ENCODE results near the gene PRRT1B. TPM values are rescaled to one million over a fixed set of nuclear protein-coding genes. Genes with fewer than 3 reads are reported as not detected.

The PRRT1B gene
- total RNA-seq, 2 experiments from 2014 or later: not detected

GRCh38 chr9:131587906-131588305 lies 42.6 kb downstream of the PRRT1B start:
- CTCF ChIA-PET: interaction anchor here (1.0 to 1.2 kb wide), 2 partner anchors 88 to 151 kb away, joined by 3 to 4 read pairs; no protein-coding TSS in a partner anchor
- Mint-ChIP-seq H3K4me1 (ENCODE audit: low read depth) (peaks cover 74% of the 10 kb centered on the region), H3K4me3 (no peak overlapping the region), H3K36me3 (ENCODE audit: low read depth) (peaks cover 66% of the 10 kb centered on the region), H3K27me3 (ENCODE audit: low read depth) (no peaks in the 10 kb centered on the region), H3K9me3 (ENCODE audit: insufficient read depth) (no peaks in the 10 kb centered on the region), H3K27ac (peak overlapping the region; percentile 78)
- no peak for DNase-seq
- POLR2A ChIA-PET: interaction anchor here (0.7 to 1.5 kb wide), 2 partner anchors 9 to 91 kb away, joined by 3 to 7 read pairs; no protein-coding TSS in a partner anchor
- ATAC-seq: no peak

- Mint-ChIP-seq H3K9me3 (ENCODE audit: insufficient read depth) (no peaks in the 10 kb centered on the region), H3K36me3 (ENCODE audit: low read depth) (peaks cover 61% of the 10 kb centered on the region), H3K4me3 (no peak overlapping the region), H3K27ac (peak overlapping the region; percentile 30), H3K27me3 (ENCODE audit: low read depth) (no peaks in the 10 kb centered on the region), H3K4me1 (ENCODE audit: low read depth) (peaks cover 71% of the 10 kb centered on the region)
- POLR2A ChIA-PET: interaction anchor here (0.7 to 1.5 kb wide), 2 partner anchors 9 to 90 kb away, joined by 3 to 7 read pairs; no protein-coding TSS in a partner anchor
- CTCF ChIA-PET: interaction anchor here (1.2 kb wide), 1 partner anchor 88 kb away, joined by 4 read pairs; no protein-coding TSS in a partner anchor
- DNase-seq (no peak), ATAC-seq (no peak)
Observed at GRCh38 chr9:131588396-131588795, 43.1 kb downstream of the PRRT1B start.

- peaks cover 65% of the 10 kb centered on the region for H3K4me1 Mint-ChIP-seq (ENCODE audit: low read depth)
- POLR2A ChIA-PET: interaction anchor here (0.6 kb wide), 1 partner anchor 86 kb away, joined by 3 read pairs; no protein-coding TSS in a partner anchor
- H3K9me3 Mint-ChIP-seq (ENCODE audit: insufficient read depth): no peaks in the 10 kb centered on the region
- H3K4me3 Mint-ChIP-seq: no peak overlapping the region
- CTCF ChIA-PET: interaction anchor here (4.0 kb wide), 1 partner anchor 155 kb away, joined by 54 read pairs; no protein-coding TSS in a partner anchor
- H3K36me3 Mint-ChIP-seq (ENCODE audit: low read depth): peaks cover 55% of the 10 kb centered on the region
- ATAC-seq: no peak
- DNase-seq: no peak
- peak overlapping the region; percentile 30 for H3K27ac Mint-ChIP-seq
- H3K27me3 Mint-ChIP-seq (ENCODE audit: low read depth): no peaks in the 10 kb centered on the region
Observed at GRCh38 chr9:131589124-131589711, 43.9 kb downstream of the PRRT1B start.

- peak overlapping the region; percentile 86 for H3K27ac Mint-ChIP-seq
- H3K4me1 Mint-ChIP-seq (ENCODE audit: low read depth): peaks cover 57% of the 10 kb centered on the region
- no peaks in the 10 kb centered on the region for H3K27me3 Mint-ChIP-seq (ENCODE audit: low read depth)
- H3K9me3 Mint-ChIP-seq (ENCODE audit: insufficient read depth): no peaks in the 10 kb centered on the region
- CTCF ChIA-PET: interaction anchor here (0.8 to 4.0 kb wide), 7 partner anchors 45 to 168 kb away, joined by 3 to 54 read pairs (median 7); partner anchors contain the start of gene RAPGEF1
- H3K36me3 Mint-ChIP-seq (ENCODE audit: low read depth): peaks cover 49% of the 10 kb centered on the region
- no peak overlapping the region for H3K4me3 Mint-ChIP-seq
- ATAC-seq (no peak), DNase-seq (no peak)
- POLR2A ChIA-PET: interaction anchor here (1.5 kb wide), 1 partner anchor 155 kb away, joined by 3 read pairs; no protein-coding TSS in a partner anchor
Observed at GRCh38 chr9:131589993-131590392, 44.7 kb downstream of the PRRT1B start.

- Mint-ChIP-seq H3K36me3 (ENCODE audit: low read depth) (peaks cover 44% of the 10 kb centered on the region), H3K4me3 (peak overlapping the region; percentile 23), H3K4me1 (ENCODE audit: low read depth) (peaks cover 52% of the 10 kb centered on the region), H3K9me3 (ENCODE audit: insufficient read depth) (no peaks in the 10 kb centered on the region), H3K27ac (peak overlapping the region; percentile 86), H3K27me3 (ENCODE audit: low read depth) (no peaks in the 10 kb centered on the region)
- CTCF ChIA-PET: interaction anchor here (0.8 to 4.0 kb wide), 9 partner anchors 45 to 167 kb away, joined by 3 to 54 read pairs (median 7); partner anchors contain the start of gene RAPGEF1
- ATAC-seq (peak; percentile 72), DNase-seq (peak; percentile 70)
- POLR2A ChIA-PET: interaction anchor here (1.0 to 1.5 kb wide), 2 partner anchors 148 to 155 kb away, joined by 3 read pairs; no protein-coding TSS in a partner anchor
Observed at GRCh38 chr9:131590449-131590848, 45.1 kb downstream of the PRRT1B start.

- Mint-ChIP-seq H3K9me3 (ENCODE audit: insufficient read depth) (no peaks in the 10 kb centered on the region), H3K27ac (peak overlapping the region; percentile 86), H3K4me3 (peak overlapping the region; percentile 23), H3K27me3 (ENCODE audit: low read depth) (no peaks in the 10 kb centered on the region), H3K4me1 (ENCODE audit: low read depth) (peaks cover 45% of the 10 kb centered on the region), H3K36me3 (ENCODE audit: low read depth) (peaks cover 47% of the 10 kb centered on the region)
- POLR2A ChIA-PET: interaction anchor here (0.6 to 1.5 kb wide), 5 partner anchors 24 to 154 kb away, joined by 3 read pairs; no protein-coding TSS in a partner anchor
- ATAC-seq (peak; percentile 86), DNase-seq (peak; percentile 83)
- CTCF ChIA-PET: interaction anchor here (0.6 to 4.0 kb wide), 31 partner anchors 11 to 645 kb away, joined by 3 to 54 read pairs (median 4); partner anchors contain the start of gene RAPGEF1
Observed at GRCh38 chr9:131590907-131591844, 45.9 kb downstream of the PRRT1B start.

GRCh38 chr9:131591845-131592208 lies 46.5 kb downstream of the PRRT1B start:
- POLR2A ChIA-PET: interaction anchor here (0.6 to 1.0 kb wide), 3 partner anchors 25 to 152 kb away, joined by 3 read pairs; no protein-coding TSS in a partner anchor
- Mint-ChIP-seq H3K4me1 (ENCODE audit: low read depth) (peaks cover 41% of the 10 kb centered on the region), H3K27ac (peak overlapping the region; percentile 58), H3K9me3 (ENCODE audit: insufficient read depth) (no peaks in the 10 kb centered on the region), H3K36me3 (ENCODE audit: low read depth) (peaks cover 49% of the 10 kb centered on the region), H3K27me3 (ENCODE audit: low read depth) (no peaks in the 10 kb centered on the region), H3K4me3 (no peak overlapping the region)
- DNase-seq (no peak), ATAC-seq (no peak)
- CTCF ChIA-PET: interaction anchor here (0.6 to 4.0 kb wide), 28 partner anchors 10 to 644 kb away, joined by 3 to 54 read pairs (median 4); partner anchors contain the start of gene RAPGEF1

- POLR2A ChIA-PET: no interaction called here
- H3K9me3 Mint-ChIP-seq (ENCODE audit: insufficient read depth): no peaks in the 10 kb centered on the region
- no peak overlapping the region for H3K4me3 Mint-ChIP-seq
- no peaks in the 10 kb centered on the region for H3K27me3 Mint-ChIP-seq (ENCODE audit: low read depth)
- ATAC-seq (no peak), DNase-seq (no peak)
- H3K36me3 Mint-ChIP-seq (ENCODE audit: low read depth): peaks cover 40% of the 10 kb centered on the region
- CTCF ChIA-PET: interaction anchor here (1.2 to 4.0 kb wide), 3 partner anchors 10 to 151 kb away, joined by 3 to 54 read pairs (median 4); no protein-coding TSS in a partner anchor
- H3K4me1 Mint-ChIP-seq (ENCODE audit: low read depth): peaks cover 32% of the 10 kb centered on the region
- H3K27ac Mint-ChIP-seq: no peak overlapping the region
Observed at GRCh38 chr9:131593091-131593820, 47.9 kb downstream of the PRRT1B start.

GRCh38 chr9:131593936-131594665 lies 48.8 kb downstream of the PRRT1B start:
- Mint-ChIP-seq H3K27ac (no peak overlapping the region), H3K4me1 (ENCODE audit: low read depth) (peaks cover 30% of the 10 kb centered on the region), H3K36me3 (ENCODE audit: low read depth) (peaks cover 37% of the 10 kb centered on the region), H3K9me3 (ENCODE audit: insufficient read depth) (no peaks in the 10 kb centered on the region), H3K27me3 (ENCODE audit: low read depth) (no peaks in the 10 kb centered on the region), H3K4me3 (no peak overlapping the region)
- DNase-seq: no peak
- CTCF ChIA-PET: interaction anchor here (0.9 to 1.3 kb wide), 2 partner anchors 18 to 146 kb away, joined by 3 to 4 read pairs; partner anchors contain the start of gene RAPGEF1
- no peak for ATAC-seq
- POLR2A ChIA-PET: interaction anchor here (0.7 kb wide), 1 partner anchor 475 kb away, joined by 3 read pairs; no protein-coding TSS in a partner anchor

- no peak for DNase-seq
- ChIA-PET CTCF (interaction anchor here (0.9 to 1.3 kb wide), 2 partner anchors 17 to 145 kb away, joined by 3 to 4 read pairs; partner anchors contain the start of gene RAPGEF1), POLR2A (interaction anchor here (0.7 kb wide), 1 partner anchor 476 kb away, joined by 3 read pairs; no protein-coding TSS in a partner anchor)
- Mint-ChIP-seq H3K9me3 (ENCODE audit: insufficient read depth) (no peaks in the 10 kb centered on the region), H3K27ac (no peak overlapping the region), H3K27me3 (ENCODE audit: low read depth) (no peaks in the 10 kb centered on the region), H3K4me1 (ENCODE audit: low read depth) (peaks cover 21% of the 10 kb centered on the region), H3K36me3 (ENCODE audit: low read depth) (peaks cover 38% of the 10 kb centered on the region), H3K4me3 (no peak overlapping the region)
- ATAC-seq: no peak
Observed at GRCh38 chr9:131594906-131595665, 49.8 kb downstream of the PRRT1B start.

Data from activated CD8-positive, alpha-beta T cell treated with anti-CD3 and anti-CD28 coated beads, Interleukin-2, amount 10 ng/mL, durations not matched to agents 7 days and 5 days (primary cell).